ENCODE data around the gene PLA2G2C.

- no peak for TF ChIP-seq POLR2A (IDR thresholded peaks at IDR 0.05; ENCODE audit: low read depth, low read length)
- TF ChIP-seq POLR2AphosphoS5 (IDR thresholded peaks at IDR 0.05; ENCODE audit: low read depth, low read length), result no peak
- TF ChIP-seq TAF1 (IDR thresholded peaks at IDR 0.05; ENCODE audit: borderline replicate concordance, low read depth, low read length), result no peak
Measured at GRCh38 chr1:20197329-20197791, 11.0 kb upstream of the PLA2G2C start.
